HG02884 (cell line): Measurements from ENCODE around the gene NEO1.
"Not testable (repeated sequence)": the region's sequence is repeated elsewhere in the genome, so short reads cannot be mapped to it uniquely, and the experiment has no call there.

ENCODE experiments used
- ATAC-seq: cut with Tn5 transposase; IDR thresholded peaks from one replicate; pipeline ENCODE4 v1.9.1; 2021; ENCODE audit warnings: mild to moderate bottlenecking, moderate library complexity; ENCODE audit not compliant: unreplicated experiment

The NEO1 gene

GRCh38 chr15:73139041-73139743, 86.9 kb downstream of the NEO1 start:
- ATAC-seq = no peak

DNA sequence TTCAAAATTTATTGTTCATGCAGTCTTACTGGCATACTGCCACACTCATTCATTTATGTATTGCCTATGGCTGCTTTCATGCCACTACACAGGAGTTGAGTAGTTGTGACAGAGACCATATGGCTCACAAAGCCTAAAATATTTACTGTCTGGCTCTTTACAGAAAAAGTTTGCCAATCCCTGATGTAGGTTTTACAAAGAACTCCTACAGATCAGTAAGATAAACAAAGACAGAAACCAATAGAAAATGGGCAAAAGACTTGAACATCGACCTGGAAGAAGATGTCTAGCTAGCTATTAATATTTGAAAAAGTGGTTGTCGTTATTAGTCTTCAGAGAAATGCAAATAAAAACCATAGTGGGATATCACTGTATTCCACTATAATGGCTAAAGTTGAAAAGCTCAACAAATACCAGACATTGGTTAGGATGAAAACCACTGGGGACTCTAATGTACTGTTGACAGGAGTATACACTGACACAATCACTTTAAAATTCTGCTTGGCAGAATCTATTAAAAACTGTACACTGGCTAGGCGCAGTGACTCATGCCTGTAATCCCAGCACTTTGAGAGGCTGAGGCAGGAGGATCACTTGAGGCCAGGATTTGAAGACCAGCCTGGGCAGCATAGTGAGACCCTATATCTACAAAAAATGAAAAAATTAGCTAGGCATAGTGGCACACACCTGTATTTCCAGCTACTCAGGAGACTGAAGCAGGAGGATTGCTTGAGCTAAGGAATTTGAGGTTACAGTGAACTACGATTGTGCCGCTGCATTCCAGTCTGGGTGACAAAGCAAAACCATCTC, 87.7 kb downstream of the NEO1 start:
- ATAC-seq = no peak

- no peak for ATAC-seq
Measured at GRCh38 chr15:73141216-73141900, 89.1 kb downstream of the NEO1 start.

DNA sequence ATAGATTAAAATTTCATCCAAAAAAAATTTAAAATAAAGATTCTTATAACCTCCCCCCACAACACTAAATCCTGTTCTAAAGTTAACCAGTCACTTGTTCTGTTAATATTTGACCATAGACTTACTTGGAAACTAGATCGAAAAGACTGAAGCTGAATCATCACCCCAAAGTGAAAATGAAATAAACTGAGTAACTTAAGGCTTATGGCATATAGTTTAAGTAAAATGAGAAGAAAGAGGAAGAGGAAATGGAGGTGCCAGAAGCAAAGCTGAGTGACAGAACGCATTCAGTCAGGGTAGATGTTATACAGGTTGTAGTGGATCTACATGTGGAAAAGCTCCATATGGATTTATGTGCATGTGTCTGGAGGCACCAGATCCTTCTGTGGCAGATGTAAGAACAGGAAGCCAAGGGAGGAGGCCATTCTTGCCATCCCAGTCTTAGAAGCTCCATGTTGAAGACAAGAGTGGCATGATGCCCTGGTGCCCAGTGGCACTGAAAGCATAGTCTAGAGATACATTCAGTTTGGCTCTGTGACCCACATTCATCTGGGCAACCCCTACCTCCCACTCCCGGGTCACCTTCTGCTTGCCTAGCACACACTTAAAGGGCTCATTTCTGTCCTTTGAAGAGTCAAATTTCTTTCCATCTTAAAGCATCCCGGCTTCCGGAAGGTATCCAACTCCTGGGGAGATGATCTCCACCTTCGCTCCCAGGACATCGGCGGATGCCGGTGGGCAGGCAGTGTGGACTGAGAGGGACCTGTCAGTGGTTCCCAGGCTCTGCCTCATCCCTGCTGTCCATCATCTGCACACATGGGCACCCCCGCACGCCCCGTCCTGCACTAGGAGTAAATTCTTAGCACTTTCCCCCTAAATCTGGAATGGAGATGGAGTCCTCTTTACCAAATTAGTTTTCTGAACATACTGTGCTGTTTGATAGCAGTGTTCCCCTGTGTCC, 90.8 kb downstream of the NEO1 start:
- ATAC-seq = no peak

DNA sequence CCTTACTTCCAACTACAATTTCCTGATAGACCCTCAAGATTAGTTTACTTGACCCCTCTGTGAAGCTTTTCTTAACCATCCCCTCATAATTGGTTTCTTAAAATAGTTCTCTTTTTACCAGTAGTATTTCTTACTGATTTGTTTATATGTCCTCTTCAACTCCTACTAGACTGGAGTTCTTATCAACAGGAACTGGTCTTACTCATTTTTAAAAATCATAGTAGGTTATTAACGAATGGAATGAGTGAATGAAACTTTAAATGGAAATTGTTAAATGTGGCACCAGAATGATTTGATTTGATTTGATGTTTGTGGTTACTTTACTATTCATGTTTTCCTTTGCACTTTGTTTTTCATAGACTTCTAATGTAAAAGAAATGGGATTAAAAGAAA, 91.5 kb downstream of the NEO1 start:
- no peak for ATAC-seq

DNA sequence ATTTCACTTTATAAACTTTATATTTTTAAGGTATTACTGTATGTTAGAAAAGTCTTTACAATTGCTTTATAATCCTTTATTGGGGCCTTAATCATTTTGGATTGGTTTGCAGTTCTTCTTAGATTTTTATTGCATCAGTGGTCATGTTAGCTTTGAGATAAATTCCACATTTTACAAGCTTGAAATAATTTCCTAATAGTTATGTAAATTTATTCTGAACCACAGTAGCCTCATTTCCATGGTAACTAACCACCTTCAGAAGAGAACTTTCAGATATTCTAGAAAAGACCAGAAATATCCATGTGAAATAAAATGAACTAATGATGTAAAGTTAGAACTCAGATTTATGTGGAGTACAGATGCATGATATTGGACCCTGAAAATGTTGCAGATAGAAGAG, 94.2 kb downstream of the NEO1 start:
- ATAC-seq = no peak

- ATAC-seq = no peak
Measured at GRCh38 chr15:73150831-73151230, 98.6 kb downstream of the NEO1 start.

DNA sequence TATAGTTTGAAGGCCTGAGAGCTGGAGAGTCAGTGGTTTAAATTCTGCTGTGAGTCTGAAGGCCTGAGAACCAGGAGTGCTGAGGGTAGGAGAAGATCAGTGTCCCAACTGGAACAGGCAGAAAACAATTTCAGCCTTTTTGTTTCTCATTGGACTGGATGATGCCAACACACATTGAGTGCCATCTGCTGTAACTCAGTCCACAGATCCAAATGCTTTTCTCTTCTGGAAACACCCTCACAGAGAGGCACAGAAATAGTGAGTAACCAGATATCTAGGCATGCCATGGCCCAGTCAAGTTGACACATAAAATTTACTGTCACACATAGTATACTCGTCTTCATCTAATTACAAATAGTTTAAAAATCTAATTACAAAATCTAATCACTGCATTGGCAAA, 100.8 kb downstream of the NEO1 start:
- no peak for ATAC-seq

DNA sequence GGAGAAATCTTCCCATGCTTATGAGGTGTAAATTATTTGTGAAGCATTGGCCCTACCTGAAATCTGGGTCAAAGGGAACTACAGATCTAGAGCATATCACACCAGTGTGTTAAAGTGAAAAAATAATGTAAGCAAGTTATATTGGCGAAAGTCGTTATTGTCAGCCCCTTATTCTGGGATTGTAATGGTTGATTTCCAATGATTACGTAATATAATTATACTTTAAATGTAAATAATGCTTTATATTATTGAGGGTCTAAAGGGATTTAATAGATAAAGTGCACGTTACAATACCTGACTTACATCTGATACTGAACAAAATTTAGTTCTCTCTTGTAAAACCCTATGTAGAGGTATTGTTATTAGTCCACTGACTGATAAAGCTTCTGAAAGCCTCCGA, 101.2 kb downstream of the NEO1 start:
- no peak for ATAC-seq

GRCh38 chr15:73156431-73157191, 104.3 kb downstream of the NEO1 start:
- ATAC-seq = no peak

GRCh38 chr15:73161546-73161945, 109.3 kb downstream of the NEO1 start:
- no peak for ATAC-seq

DNA sequence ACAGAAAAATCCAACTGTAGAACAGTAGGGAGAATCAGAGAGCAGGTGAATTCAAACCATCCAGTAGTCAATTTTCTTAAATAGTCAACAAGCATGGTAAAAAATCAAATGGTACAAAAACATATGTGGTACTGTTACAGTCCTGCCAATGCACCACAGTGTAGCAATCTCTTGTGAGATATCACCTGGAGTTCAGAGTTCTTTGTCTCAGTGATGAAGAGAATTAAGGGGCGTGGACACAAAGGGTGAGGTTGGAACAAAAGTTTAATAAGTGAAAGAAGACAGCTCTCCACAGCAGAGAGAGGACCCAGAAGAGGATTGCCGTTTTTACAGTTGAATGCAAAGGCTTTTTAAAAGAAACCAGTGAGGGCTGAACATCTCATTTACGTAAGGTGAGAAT, 113.2 kb downstream of the NEO1 start:
- no peak for ATAC-seq

GRCh38 chr15:73165844-73166243, 113.6 kb downstream of the NEO1 start:
- no peak for ATAC-seq

GRCh38 chr15:73166711-73167110, 114.4 kb downstream of the NEO1 start:
- ATAC-seq = not testable (repeated sequence)

DNA sequence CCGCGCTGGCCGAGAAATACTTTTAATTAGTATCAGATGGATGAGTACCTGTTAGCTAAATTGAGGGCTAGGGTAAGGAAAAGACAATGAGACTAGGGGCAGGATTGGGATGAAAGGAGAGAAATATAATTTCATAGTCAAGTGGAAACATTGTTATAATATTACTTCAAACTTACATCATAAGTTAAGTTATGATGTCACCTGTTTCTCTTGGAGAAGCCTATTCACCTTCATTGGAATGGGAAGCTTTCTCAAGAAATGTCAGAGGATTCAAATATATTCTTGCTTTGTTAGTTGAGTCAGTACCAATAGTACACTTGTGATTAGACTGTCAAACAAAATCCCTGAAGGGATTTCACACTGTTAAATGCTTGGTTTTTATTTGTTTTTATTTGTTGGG, 116.2 kb downstream of the NEO1 start:
- ATAC-seq = no peak

GRCh38 chr15:73171711-73172110, 119.4 kb downstream of the NEO1 start:
- no peak for ATAC-seq

GRCh38 chr15:73172508-73172907, 120.2 kb downstream of the NEO1 start:
- ATAC-seq = no peak

GRCh38 chr15:73174171-73174570, 121.9 kb downstream of the NEO1 start:
- ATAC-seq = no peak

DNA sequence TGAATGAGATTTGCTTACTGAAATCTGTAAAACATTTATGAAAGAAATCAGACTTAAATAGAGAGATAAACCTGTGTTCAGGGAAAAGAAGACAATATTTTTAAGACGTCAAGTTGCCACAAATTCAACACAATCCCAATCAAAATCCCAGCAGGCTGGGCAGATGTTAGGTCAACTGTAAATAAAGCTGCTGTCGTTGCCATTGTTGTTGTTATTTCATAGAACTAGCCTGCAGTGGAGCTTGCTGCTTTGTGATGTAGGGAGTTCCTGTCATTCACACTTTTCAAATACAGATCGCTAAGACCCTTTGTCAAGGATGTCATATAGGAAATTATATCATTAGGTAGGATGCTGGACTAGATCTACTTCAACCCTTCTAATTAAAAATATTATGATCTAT, 123.1 kb downstream of the NEO1 start:
- no peak for ATAC-seq

DNA sequence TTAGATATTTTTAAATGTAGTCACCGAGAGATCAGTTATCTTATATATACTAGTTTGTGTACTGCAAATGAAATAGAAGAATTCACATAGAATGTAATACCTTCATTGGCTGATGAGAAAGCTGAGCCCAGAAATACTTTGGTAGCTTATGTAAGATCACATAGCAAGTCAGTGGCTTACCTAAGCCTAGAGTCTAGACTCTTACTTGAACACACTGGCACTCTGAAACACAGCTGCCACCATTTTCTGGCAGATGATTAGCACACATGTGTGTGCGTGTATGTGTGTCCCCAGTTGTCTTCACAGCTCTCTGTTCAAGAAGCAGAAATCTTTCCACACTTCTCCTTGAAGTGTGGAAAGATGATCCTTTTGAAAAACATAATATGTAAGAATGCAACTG, 124.3 kb downstream of the NEO1 start:
- no peak for ATAC-seq
